ENCODE data around the gene INPP5A. TPM values are rescaled to one million over a fixed set of nuclear protein-coding genes. Genes with fewer than 3 reads are reported as not detected.

Gene INPP5A
- total RNA-seq, 1 donor from 2014 or later = 45.2 TPM

GRCh38 chr10:132508581-132509443 is 28.8 kb upstream of the INPP5A start:
- Mint-ChIP-seq H3K27me3 (ENCODE audit: unreplicated experiment) (peaks cover 6% of the 10 kb centered on the region), H3K4me1 (ENCODE audit: unreplicated experiment) (no peaks in the 10 kb centered on the region), H3K4me3 (ENCODE audit: unreplicated experiment) (no peak overlapping the region), H3K27ac (ENCODE audit: unreplicated experiment) (no peak overlapping the region), H3K9me3 (ENCODE audit: unreplicated experiment) (no peaks in the 10 kb centered on the region), H3K36me3 (ENCODE audit: low read depth, unreplicated experiment) (no peaks in the 10 kb centered on the region)
- no peak for DNase-seq (ENCODE audit: low spot score)
- TF ChIP-seq CTCF (IDR thresholded peaks at IDR 0.05; ENCODE audit: unreplicated experiment) = no peak

GRCh38 chr10:132509506-132510173 is 27.9 kb upstream of the INPP5A start:
- peaks cover 6% of the 10 kb centered on the region for H3K27me3 Mint-ChIP-seq (ENCODE audit: unreplicated experiment)
- H3K27ac Mint-ChIP-seq (ENCODE audit: unreplicated experiment) = no peak overlapping the region
- no peak overlapping the region for H3K4me3 Mint-ChIP-seq (ENCODE audit: unreplicated experiment)
- no peaks in the 10 kb centered on the region for H3K9me3 Mint-ChIP-seq (ENCODE audit: unreplicated experiment)
- no peaks in the 10 kb centered on the region for H3K36me3 Mint-ChIP-seq (ENCODE audit: low read depth, unreplicated experiment)
- DNase-seq (ENCODE audit: low spot score) = no peak
- H3K4me1 Mint-ChIP-seq (ENCODE audit: unreplicated experiment) = no peaks in the 10 kb centered on the region
- no peak for TF ChIP-seq CTCF (IDR thresholded peaks at IDR 0.05; ENCODE audit: unreplicated experiment)

GRCh38 chr10:132510174-132510611 is 27.4 kb upstream of the INPP5A start:
- Mint-ChIP-seq H3K27ac (ENCODE audit: unreplicated experiment) (no peak overlapping the region), H3K27me3 (ENCODE audit: unreplicated experiment) (peaks cover 6% of the 10 kb centered on the region), H3K4me3 (ENCODE audit: unreplicated experiment) (no peak overlapping the region), H3K9me3 (ENCODE audit: unreplicated experiment) (no peaks in the 10 kb centered on the region), H3K36me3 (ENCODE audit: low read depth, unreplicated experiment) (no peaks in the 10 kb centered on the region), H3K4me1 (ENCODE audit: unreplicated experiment) (peaks cover under 1% of the 10 kb centered on the region)
- DNase-seq (ENCODE audit: low spot score) = no peak
- TF ChIP-seq CTCF (IDR thresholded peaks at IDR 0.05; ENCODE audit: unreplicated experiment) = no peak

- no peak overlapping the region for H3K27ac Mint-ChIP-seq (ENCODE audit: unreplicated experiment)
Measured at GRCh38 chr10:132511121-132512051, 26.2 kb upstream of the INPP5A start.

More at GRCh38 chr10:132511121-132512051, 26.2 kb upstream of the INPP5A start:
- no peak for DNase-seq (ENCODE audit: low spot score)
- TF ChIP-seq CTCF (IDR thresholded peaks at IDR 0.05; ENCODE audit: unreplicated experiment) = no peak
- Mint-ChIP-seq H3K4me1 (ENCODE audit: unreplicated experiment) (peaks cover 5% of the 10 kb centered on the region), H3K4me3 (ENCODE audit: unreplicated experiment) (no peak overlapping the region), H3K9me3 (ENCODE audit: unreplicated experiment) (no peaks in the 10 kb centered on the region), H3K27me3 (ENCODE audit: unreplicated experiment) (peaks cover 6% of the 10 kb centered on the region), H3K36me3 (ENCODE audit: low read depth, unreplicated experiment) (no peaks in the 10 kb centered on the region)

Data from endothelial cell (in vitro differentiated cells).